Anterior cingulate cortex (tissue), 58 donors: Measurements from ENCODE around the gene ZNF214.
A peak's percentile ranks its signal among the peaks of the same experiment; 100 is the strongest.

Experiments used
- DNase-seq, 58 donors: peaks; one replicate each; lab custom pipeline; 2025; lab: John Stamatoyannopoulos, UW

The ZNF214 gene

DNA sequence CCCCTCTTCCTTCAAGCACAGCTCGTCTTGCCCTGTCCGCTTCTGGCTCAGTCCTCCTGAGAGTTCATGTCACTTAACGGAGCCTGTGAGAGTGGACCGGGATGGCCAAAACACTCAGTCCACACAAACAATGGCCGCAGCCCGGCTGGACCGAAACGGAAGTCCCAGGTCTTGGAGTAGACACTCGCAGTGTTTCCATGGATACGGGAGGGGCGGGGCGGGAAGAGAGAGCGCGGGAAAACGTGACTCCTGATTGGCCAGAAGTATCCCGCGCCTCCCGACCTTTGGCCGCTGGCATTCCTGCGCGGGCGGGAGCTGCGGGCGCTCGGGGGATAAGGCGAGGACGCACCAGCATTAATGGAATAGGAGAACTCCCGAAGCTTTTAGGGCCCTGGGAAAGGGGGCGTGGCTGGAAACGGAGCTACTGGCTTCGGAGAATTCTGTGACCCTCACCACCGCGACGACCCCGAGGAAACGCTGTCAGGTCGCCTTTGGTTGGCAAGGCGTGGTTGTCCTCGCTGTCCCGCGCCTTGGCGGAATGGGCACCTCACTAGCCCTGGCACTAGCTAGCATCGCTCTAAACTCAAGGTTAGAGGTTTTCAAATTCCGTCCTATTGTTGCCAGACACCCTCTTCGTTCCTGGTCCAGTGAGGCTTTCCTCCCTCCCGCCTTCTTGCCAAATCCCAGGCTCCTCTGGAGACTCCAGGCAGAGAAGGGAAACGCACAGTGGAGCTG is at the start of gene ZNF214, which contains the start of gene NLRP14:
TSS of gene ZNF214 (minus strand) at position 164 of the 735 bp plus-strand sequence. CDS start 17,511 bp downstream, outside the sequence.
TSS of gene NLRP14 (plus strand) at position 297 of the 735 bp plus-strand sequence. CDS start 18,108 bp downstream, outside the sequence.
- DNase-seq: peak; percentile 33 to 92 (median 80)

DNA sequence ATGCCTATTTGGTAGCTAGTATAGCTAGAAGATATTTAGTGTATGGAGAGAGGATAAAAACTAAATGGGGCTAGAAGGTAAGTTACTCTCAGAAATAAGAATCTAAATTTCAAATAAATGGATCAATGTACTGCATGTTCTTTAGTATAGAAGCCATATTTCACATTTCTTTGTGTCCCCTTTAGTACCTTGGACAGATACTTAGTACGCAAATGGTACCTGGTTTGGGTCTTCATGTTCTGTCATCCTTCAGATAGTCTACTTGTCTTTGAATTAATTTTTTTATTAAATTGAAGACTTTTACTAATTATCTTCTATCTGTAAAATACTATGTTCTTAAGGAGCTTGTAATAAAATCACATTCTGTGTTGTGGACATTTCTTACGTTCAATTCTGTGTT is 42.4 kb upstream of the ZNF214 start:
- no peak for DNase-seq

DNA sequence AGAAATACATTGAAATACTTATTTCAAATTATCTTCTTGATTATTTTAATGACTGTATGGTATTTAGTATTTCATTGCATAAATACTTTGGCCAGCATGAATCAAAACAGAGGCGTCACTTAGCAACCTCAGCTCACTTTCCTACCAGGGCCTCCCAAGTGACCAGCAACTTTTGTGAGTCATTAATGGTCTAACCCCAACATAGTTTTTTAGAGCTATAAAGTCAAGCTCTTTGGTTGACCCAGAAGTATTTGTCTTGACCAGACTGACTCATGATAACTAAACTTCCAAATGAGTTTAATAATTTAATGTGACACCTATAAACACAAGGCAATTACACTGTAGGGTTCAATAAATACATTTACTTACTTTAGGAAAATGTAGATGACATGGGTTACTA is 40.7 kb upstream of the ZNF214 start:
- no peak for DNase-seq

DNA sequence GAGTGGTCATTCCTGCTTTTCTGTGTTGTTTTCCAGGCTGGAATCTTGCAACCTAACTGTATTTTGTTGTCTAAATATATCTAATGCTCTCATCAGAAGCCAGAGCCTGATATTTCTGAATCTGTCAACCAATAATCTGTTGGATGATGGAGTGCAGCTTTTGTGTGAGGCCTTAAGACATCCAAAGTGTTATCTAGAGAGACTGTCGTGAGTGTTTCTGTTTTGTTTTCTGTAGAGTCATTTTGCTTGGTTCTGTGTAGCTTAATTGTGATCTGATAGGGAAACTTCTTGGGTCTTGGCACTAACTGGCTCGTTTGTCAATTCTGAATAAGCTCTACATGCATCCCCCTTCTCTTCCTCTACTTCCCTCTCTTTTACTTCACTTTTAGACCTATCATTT is 37.5 kb upstream of the ZNF214 start:
- no peak for DNase-seq

DNA sequence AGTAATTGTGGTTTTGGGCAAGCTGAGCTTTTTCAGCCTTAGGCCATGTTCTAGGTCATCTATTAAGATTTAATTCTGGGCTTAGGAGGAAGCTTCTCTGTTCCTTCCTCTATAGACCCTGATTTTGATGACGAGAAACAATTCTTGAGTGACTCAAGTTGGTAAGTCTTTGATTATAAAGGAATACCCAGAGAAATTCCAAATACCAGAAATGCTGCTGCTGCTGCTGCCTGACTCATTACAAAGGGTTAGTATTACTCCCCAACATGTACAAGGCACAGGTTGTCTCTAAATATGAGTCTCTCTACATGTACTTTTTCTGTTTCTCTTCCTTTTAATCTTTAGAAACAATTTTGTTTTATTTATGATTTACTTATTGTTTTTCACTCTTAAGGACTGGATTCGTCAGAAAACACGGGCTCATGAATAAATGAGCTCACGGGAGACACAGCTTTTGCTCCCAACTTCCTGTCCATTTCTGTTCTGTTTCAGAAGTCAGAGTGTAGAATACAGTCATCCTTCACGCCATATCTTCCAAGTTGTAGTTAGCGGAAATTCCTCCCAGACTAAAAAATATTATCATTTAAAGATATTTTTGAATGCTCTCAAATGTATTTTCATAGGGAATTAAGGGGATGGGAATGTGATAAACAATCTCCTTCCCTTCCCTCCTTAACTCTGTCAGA is 36.8 kb upstream of the ZNF214 start:
- DNase-seq: no peak

DNA sequence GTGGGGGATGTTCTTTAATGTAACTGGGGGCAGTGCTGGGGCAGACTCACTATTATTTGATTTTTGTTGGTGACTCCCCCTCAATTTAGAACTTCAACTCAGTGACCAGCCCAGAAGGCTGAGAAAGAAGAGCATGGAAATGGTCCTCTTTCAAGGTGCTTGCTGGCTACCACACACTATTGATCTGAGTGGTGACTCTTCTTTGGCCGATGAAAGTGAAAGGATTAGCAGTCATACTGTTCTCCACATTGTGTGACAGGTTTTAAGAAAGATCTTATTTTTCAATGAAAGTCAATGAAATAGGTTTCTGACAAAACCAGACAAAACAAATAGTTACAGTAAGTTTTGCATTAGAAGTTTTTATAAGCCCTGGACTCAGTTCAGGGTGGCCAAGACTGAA is 30.0 kb upstream of the ZNF214 start:
- DNase-seq: no peak

DNA sequence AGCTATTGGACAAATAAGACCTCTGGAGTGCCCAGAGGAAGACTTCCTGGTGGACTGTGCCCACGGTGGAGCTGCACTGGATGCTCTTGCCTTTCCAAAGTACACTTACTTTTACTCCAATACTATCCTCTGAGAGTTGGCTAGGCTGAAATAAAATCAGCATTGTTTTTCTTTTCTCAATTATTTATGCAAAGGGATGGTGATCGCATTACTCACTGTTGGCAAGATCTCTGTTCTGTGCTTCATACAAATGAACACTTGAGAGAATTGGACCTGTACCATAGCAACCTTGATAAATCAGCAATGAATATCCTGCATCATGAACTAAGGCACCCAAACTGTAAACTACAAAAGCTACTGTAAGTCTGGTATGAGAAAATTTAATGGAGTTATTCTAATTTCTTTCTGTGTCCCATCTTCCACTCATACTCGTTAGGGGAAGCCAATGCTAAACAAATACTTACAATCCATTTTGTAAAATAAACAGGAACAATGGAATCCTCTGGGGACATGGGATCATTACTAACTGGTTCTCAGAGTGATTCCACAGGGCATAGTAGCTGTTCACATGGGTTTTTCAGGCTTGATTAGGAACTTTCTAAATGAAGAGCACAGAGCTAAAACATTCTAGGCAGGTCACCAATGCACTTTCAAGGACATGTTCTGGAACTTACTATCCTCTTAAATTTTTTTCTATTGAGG is 26.5 kb upstream of the ZNF214 start:
- no peak for DNase-seq

DNA sequence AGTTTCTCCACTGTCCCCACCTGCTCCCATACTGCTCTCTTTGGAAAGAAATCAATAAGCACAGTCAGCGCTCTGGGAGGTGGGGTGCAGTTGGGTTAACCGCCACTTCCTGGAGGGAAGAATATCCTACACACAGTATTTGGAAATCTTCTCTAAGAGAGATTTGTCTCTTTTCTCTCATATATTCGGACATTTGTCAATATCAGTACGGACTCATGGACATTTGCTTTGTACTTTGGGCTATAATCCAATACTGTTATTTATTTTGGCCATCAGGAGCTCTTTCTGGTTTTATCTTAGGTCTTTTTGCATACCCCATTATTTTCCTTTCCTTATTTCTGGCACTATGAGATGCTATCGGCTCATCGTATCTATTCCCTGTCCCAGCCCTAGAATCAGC is 13.9 kb upstream of the ZNF214 start:
- no peak for DNase-seq

DNA sequence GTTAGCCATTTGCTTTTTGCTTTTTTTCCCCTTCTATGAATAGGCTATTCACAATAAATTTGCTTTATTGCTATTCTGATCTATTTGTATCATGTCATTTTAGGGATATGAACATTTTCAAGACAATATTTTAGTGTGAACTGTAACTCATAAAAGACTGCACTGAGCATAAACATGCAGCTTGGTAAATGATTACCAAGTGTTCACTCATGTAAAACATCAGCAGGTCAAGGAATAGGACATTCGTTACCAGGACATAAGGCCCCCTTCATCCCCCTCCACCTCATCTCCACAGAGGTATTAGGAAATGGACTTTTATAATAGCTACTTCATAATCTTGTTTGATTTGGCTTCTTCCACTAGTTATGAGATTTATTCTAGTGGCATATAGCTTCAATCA is 12.5 kb upstream of the ZNF214 start:
- no peak for DNase-seq

DNA sequence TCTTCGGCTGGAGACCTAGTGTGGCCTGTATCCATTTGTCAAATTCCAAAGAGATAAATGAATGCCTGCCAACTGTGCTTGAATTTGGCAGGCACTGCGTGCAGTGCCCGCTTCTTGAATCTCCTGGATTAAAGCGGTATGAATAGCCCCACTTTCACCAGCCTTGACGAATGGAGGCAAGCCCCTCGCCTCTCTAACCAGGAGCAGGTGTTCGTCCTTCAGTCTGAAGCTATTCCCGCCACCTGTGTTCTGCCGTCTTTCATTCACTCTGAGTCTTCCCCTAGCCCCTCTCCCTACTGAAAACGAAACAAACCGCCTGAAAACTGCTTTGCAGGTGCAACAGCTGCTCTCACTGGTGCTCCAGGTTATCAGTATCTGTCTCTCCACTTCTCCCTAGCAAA is 11.3 kb upstream of the ZNF214 start:
- DNase-seq: no peak

DNA sequence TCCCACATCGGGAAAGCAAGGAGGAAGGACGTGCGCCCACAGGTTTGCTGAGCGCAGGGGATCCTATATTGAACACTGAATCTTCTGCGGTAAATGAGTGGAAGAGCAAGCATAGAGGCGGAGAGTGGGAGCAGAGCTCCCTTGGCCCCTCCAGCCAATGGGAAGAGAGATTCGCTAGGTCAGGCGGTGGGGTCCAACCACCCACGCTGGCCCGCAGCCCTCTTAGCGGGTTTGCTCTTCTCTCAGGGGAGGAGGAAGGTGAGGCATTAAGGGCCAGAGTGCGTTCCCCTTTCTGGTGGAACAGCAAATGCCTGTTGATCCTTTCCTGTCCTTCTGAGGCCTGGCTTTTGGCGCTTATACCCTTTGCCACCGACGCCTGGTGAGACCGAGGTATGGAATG is 10.7 kb upstream of the ZNF214 start:
- no peak for DNase-seq

DNA sequence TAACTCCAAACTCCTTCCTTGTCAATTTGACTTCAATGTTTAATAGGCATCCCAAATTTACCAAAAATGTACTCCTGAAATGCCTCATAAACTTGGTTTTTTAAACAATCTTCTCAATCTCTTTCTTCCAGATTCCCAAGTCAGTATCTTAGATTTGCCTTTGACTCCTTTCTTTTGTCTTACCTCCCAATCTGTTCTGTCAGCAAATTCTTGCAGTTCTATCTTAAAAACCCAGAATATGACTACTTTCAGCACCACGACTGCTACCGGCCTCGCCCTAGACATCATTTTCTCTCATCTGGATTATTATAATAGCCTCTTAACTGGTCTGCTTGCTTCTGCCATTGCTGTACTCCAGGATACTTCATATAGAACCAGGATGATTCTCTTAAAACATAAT is 8.0 kb upstream of the ZNF214 start:
- DNase-seq: no peak

DNA sequence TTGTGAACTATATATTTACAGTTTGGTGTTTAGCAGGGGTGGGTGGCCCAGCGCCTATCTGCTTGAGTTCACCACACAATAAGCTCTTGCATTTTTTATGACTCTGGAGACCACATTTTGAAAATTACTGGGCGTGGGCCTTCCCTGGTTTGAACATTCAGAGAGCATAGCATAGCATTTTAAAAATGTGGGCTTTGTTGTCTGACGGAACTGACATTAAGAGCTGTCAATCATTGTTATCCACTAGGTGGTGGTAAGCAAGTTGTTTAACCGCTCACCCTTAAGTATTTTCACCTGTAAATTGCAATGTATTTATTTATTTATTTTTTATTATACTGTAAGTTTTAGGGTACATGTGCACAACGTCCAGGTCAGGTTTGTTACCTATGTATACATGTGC is 1.2 kb upstream of the ZNF214 start:
- DNase-seq: no peak

DNA sequence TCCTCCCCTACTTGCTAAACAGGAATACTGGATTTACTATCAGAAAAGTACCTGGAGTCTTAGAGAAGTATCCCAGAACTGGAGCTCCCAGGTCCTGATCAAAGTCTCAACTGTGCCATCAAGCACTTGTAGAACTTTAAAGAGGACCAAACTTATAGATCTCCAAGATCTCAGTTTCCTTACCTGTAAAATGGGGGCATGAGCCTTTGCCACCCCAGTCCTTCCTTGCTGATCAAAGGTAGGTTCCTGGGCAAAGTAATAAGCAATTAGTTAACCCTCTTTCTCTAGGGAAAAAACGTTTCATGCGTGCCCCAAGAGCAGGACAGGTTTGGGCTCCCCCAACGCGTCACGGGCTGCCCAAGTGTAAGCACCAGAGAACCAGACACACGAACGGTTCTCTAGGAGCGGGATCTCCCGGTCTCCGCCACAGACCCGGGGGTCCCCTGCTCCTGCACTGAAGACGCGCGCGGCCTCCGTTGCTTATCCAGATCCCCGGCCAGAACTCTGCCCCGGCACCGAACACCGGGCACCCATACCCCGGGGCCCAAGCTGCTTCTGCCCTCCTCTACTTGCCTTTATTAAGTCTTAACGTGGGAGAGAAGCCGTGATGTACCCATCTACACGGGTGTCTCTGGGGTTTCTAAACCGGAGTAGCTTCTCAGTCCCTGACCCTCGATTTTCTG is 505 bp downstream of the ZNF214 start:
- peak in 21 of 58 donors; percentile 7 to 68 (median 38) for DNase-seq

DNA sequence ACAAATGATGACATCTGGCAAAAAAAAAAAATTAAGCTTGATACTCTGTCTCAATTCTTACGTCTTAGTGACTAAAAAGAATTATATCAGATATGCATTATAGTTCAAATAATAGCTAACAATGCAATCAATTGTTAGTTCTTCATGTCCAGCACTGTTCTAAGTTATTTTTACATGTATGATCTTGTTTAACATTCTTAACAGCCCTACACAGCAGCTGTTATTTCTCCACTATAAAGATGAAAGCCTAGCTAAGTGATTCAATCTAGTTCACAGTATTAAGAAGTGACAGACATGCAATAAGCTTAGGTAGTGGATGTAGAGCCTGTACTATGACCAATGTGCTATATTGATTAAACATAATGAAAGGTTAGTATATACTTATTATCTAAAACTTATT is 4.1 kb downstream of the ZNF214 start:
- DNase-seq: no peak

DNA sequence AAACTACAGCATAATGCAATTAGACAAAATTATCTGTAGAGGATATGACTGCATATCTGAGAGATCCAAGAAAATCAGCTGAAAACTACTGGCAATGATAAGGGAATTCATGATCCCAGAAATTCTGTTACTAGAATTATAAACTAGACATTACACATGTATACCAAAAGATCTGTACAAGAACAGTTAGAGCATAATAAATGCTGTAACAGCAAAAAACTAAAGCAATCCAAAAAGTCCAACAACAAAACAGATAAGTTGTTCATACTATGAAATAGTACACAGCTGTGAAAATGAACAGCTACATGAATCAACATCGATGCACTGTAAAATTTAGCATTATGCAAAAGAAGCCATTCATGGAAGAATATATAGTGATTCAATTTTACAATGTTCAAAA is 6.0 kb downstream of the ZNF214 start:
- no peak for DNase-seq

DNA sequence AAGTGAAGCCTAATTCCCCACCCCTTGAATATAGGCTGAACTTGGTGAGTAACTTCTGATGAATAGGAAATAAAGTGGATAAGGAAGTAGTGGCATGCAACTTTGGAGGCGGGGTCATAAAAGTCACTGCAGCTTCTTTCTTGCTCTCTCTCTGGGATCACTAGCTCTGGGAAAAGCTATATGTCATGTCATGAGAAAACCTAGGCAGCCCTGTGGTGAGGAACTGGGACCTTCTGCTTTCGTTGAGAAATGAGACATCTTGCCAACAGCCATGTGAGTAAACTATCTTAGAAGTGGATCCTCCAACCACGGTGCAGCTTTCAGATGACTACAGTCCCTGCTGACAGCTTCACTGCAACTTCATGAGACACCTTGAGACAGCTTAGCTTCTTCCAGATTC is 15.7 kb downstream of the ZNF214 start:
- DNase-seq: peak in 1 of 58 donors; percentile 1

DNA sequence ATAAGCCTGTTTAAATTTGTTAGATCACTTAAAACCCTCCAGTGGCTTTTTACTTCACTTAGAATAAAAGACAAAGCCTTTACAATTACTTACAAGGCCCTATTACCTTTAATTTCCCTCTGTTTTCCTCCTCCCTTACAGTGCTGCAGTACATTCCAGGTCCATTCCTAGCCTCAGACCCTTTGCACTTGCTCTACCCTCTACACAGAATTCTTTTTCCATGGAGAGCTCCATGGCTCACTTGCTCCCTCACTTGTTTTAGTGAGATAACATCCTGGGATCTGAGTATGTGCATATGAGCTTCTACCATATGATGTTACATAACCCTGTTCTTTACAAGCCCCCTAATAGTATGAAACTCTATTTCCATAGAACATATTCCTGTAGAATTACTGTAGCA is 24.4 kb downstream of the ZNF214 start:
- no peak for DNase-seq

DNA sequence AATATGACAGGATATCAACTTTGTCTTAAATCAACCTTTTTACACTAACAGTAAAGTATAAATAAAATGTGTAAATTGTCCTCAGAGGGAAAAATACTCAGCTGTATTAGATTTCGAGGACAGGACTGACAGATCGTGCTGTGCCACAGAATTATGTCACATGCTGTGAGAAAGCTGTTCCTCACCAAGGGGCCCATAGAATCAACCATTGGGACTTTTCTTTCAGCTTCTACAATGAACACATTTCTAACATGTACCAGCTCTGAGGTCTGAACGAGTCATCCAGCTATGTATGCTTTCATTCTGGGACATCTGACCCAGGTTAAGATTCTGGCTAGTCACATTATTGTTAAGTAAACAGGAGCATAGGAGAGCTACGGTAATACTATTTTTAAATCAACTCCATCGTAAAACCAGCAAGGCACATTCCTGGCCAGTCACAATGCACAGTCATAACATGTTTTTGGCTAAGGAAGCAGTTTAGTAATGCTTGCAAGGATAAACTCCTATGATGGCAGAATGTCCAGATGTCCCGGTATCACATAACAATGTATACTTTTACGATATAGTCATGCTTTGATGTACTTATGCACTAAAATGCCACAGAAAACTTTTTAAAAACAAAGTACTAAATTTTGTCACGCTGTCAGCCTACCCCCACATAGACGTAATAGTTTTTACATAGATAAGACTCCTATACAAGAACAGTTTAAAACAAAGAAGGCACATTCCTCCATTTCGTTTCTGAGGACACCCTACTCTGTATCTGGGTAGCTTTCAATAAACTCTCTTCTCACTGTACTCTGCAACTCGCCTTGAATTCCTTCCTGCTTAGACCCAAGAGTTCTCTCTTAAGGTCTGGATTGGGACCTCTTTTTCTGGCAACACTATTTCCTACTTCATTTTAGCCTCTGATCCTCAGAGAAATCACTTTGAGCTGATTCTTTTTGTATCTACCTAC is 27.4 kb downstream of the ZNF214 start:
- DNase-seq: no peak

DNA sequence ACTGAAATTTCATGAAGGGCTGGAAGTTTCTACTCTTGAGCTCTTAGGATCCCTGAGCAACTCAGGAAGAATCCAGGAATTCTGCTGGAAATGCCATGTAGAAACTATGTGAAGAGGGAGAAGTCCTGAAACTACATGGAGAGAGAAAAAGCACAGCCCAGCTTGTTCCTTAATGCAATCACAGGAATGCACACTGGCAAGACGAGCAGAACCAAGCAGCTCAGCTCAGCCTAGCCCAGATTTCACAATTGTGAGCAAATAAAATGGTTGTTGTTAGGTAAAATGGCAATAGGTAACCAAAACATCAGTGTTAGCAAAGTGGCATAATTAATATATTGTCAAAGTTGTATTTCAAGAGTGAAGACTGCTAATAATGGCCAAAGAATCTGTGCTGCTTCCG is 28.1 kb downstream of the ZNF214 start:
- DNase-seq: no peak
